Measurements from ENCODE around the gene CAMK2B. TPM values are rescaled to one million over a fixed set of nuclear protein-coding genes. Genes with fewer than 3 reads are reported as not detected.

CAMK2B gene
- total and polyA plus RNA-seq, 12 donors = 0.25 to 82.3 (median 6.5) TPM; not detected in 2

DNA sequence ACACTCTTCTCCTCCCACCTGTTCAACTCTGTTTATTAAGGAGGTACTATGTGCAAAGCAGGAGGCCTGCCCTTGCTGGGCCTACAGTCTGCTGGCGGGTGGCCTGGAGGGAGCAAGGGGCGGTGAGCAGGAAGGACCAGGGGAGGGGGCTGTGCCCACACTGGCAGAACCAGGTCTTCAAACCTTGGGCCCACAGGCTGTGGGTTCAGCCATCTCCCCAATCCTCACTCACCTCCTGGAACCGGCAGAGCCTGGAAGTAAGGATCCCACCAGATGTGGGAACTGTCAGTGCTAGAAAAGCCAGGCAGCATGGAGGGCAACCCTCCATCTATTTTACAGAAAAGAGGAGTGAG, 50.8 kb downstream of the CAMK2B start:
- no peak overlapping the region for H3K4me3 ChIP-seq
- 93 to 100% (median 95%) methylated on average over 2 to 3 of the region's 3 CpGs for WGBS, 4 donors
- no peak overlapping the region for H3K27ac ChIP-seq
- H3K9me3 ChIP-seq (replicated peaks in 1 of 3) = no peaks in the 10 kb centered on the region
- H3K4me1 ChIP-seq (replicated peaks in 1 of 2) = no peaks in the 10 kb centered on the region
- H3K36me3 ChIP-seq (replicated peaks in 1 of 2) = no peaks in the 10 kb centered on the region
- TF ChIP-seq POLR2A (IDR thresholded peaks at IDR 0.05) (no peak), CTCF (IDR thresholded peaks at IDR 0.05) (no peak)
- intact Hi-C loops (cut with DNase I) = no loop called here
- DNase-seq = no peak
- H3K27me3 ChIP-seq = no peaks in the 10 kb centered on the region

- H3K9me3 ChIP-seq (replicated peaks in 1 of 3) = no peaks in the 10 kb centered on the region
- 90 to 96% (median 92%) methylated on average over 16 to 22 of the region's 22 CpGs for WGBS, 4 donors
- intact Hi-C loops (cut with DNase I) = no loop called here
- no peak for DNase-seq
- H3K27ac ChIP-seq = no peak overlapping the region
- H3K4me1 ChIP-seq (replicated peaks in 1 of 2) = no peaks in the 10 kb centered on the region
- H3K27me3 ChIP-seq = no peaks in the 10 kb centered on the region
- no peak overlapping the region for H3K4me3 ChIP-seq
- no peaks in the 10 kb centered on the region for H3K36me3 ChIP-seq (replicated peaks in 1 of 2)
- TF ChIP-seq CTCF (IDR thresholded peaks at IDR 0.05) (no peak), POLR2A (IDR thresholded peaks at IDR 0.05) (no peak)
These were observed 51.4 kb downstream of the CAMK2B start for GRCh38 chr7:44273681-44274622.

GRCh38 chr7:44272981-44273380, 52.4 kb downstream of the CAMK2B start:
- no peaks in the 10 kb centered on the region for H3K9me3 ChIP-seq (replicated peaks in 1 of 3)
- intact Hi-C loops (cut with DNase I) = no loop called here
- no peaks in the 10 kb centered on the region for H3K4me1 ChIP-seq (replicated peaks in 1 of 2)
- no peak overlapping the region for H3K27ac ChIP-seq
- DNase-seq = no peak
- H3K4me3 ChIP-seq = no peak overlapping the region
- no peaks in the 10 kb centered on the region for H3K27me3 ChIP-seq
- 87 to 100% (median 95%) methylated on average over 3 to 6 of the region's 6 CpGs for WGBS, 4 donors
- H3K36me3 ChIP-seq (replicated peaks in 1 of 2) = no peaks in the 10 kb centered on the region
- TF ChIP-seq CTCF (IDR thresholded peaks at IDR 0.05) = no peak
- TF ChIP-seq POLR2A (IDR thresholded peaks at IDR 0.05) = no peak

DNA sequence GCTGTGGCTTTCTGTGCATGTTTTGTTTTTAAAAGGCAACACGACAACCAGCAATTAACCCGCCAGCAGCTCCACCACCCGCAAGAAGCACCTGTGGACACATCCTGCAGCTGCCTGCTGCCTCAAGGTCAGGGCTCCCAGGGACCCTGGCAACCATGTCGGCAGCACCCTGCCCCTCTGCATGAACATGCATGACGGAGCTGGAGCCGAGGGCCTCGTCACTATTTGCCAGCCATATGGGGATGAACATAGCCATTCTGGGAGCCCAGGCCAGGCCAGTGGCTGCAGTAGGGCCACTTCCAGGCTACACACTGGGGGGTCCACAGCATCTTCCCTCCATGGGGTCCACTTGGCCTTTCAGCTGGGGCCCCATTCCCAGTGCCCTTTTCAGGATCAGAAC, 52.9 kb downstream of the CAMK2B start:
- DNase-seq = no peak
- Histone ChIP-seq H3K27ac (no peak overlapping the region), H3K4me3 (no peak overlapping the region), H3K9me3 (replicated peaks in 1 of 3) (no peaks in the 10 kb centered on the region), H3K4me1 (replicated peaks in 1 of 2) (no peaks in the 10 kb centered on the region), H3K36me3 (replicated peaks in 1 of 2) (no peaks in the 10 kb centered on the region), H3K27me3 (no peaks in the 10 kb centered on the region)
- TF ChIP-seq CTCF (IDR thresholded peaks at IDR 0.05) = no peak
- no peak for TF ChIP-seq POLR2A (IDR thresholded peaks at IDR 0.05)
- WGBS, 4 donors = 87 to 92% (median 90%) methylated on average over 5 to 7 of the region's 7 CpGs
- intact Hi-C loops (cut with DNase I) = no loop called here
